PC-9 (cell line): Measurements from ENCODE around the gene NOX3. TPM values are rescaled to one million over a fixed set of nuclear protein-coding genes. Genes with fewer than 3 reads are reported as not detected.
A peak's percentile ranks its signal among the peaks of the same experiment; 100 is the strongest.

Experiments used
- Bru-seq: library from RNA; stranded (reverse); fragments of 400-500 nt; gene quantifications from one replicate; lab custom pipeline; 2021; lab: Mats Ljungman, UMichigan
- BruChase-seq, 2 experiments: library from RNA; stranded (reverse); fragments of 400-500 nt; gene quantifications; one replicate each; lab custom pipeline; 2021; lab: Mats Ljungman, UMichigan
- BruUV-seq: library from RNA; stranded (reverse); fragments of 400-500 nt; replicated peaks from 2 replicates; lab custom pipeline; 2021; lab: Mats Ljungman, UMichigan
- CTCF ChIA-PET: fragments of 300-600 bp; sonication (Branson Sonifier 250); formaldehyde crosslinking; loops from one replicate; lab custom pipeline; 2022; ENCODE audit warnings: antibody characterized with exemption; lab: Charles Lee
- POLR2A ChIA-PET: fragments of 300-600 bp; sonication (Branson Sonifier 250); formaldehyde crosslinking; loops from one replicate; lab custom pipeline; 2022; ENCODE audit warnings: antibody characterized with exemption; ENCODE audit not compliant: unreplicated experiment; lab: Charles Lee
- DNase-seq, 2 experiments: peaks; one replicate each; pipeline versions ENCODE4 v3.0.0 to v3.0.0-alpha.2; 2015 to 2022; ENCODE audit warnings: mixed read lengths in 1 of 2
- H2AFZ ChIP-seq: fragments of 200-600 bp; sonication (generic); 2 replicates; pipeline ENCODE4 v1.8.1; 2017; ENCODE audit warnings: antibody characterized with exemption
- H3F3A ChIP-seq: fragments of 200-600 bp; sonication (generic); 2 replicates; pipeline ENCODE4 v1.8.1; 2017; ENCODE audit warnings: antibody characterized with exemption, mild to moderate bottlenecking, low read depth; ENCODE audit not compliant: insufficient read depth
- H3K27ac ChIP-seq: fragments of 200-600 bp; sonication (generic); 2 replicates; pipeline ENCODE4 v1.6.1; 2016; ENCODE audit warnings: mixed run types
- H3K27me3 ChIP-seq: fragments of 200-600 bp; sonication (generic); 2 replicates; pipeline ENCODE4 v1.6.1; 2016; ENCODE audit warnings: low read depth, mixed run types; ENCODE audit not compliant: insufficient read depth
- H3K36me3 ChIP-seq: fragments of 200-600 bp; sonication (generic); 2 replicates; pipeline ENCODE4 v1.6.1; 2016; ENCODE audit warnings: low read depth, mixed run types
- H3K4me1 ChIP-seq: fragments of 200-600 bp; sonication (generic); replicated peaks from 2 replicates; pipeline ENCODE4 v1.6.1; 2016; ENCODE audit warnings: mixed run types; ENCODE audit not compliant: insufficient read depth
- H3K4me2 ChIP-seq: fragments of 200-600 bp; sonication (generic); 2 replicates; pipeline ENCODE4 v1.6.1; 2017; ENCODE audit warnings: mixed run types
- H3K4me3 ChIP-seq: fragments of 200-600 bp; sonication (generic); 2 replicates; pipeline ENCODE4 v1.6.1; 2016; ENCODE audit warnings: mixed run types
- H3K79me2 ChIP-seq: fragments of 200-600 bp; sonication (generic); 2 replicates; pipeline ENCODE4 v1.6.1; 2017; ENCODE audit warnings: low read depth, mixed run types
- H3K9me2 ChIP-seq: fragments of 200-600 bp; sonication (generic); 2 replicates; pipeline ENCODE4 v1.8.1; 2017; ENCODE audit warnings: mild to moderate bottlenecking; ENCODE audit not compliant: insufficient read depth
- H3K9me3 ChIP-seq: fragments of 200-600 bp; sonication (generic); 2 replicates; pipeline ENCODE4 v1.8.1; 2016; ENCODE audit warnings: low read depth; ENCODE audit not compliant: insufficient read depth
- H4K20me1 ChIP-seq: fragments of 200-600 bp; sonication (generic); 2 replicates; pipeline ENCODE4 v1.8.1; 2017; ENCODE audit not compliant: insufficient read depth
- EZH2 ChIP-seq: fragments of 200-600 bp; sonication (generic); IDR thresholded peaks from 2 replicates; pipeline ENCODE4 v1.8.0; 2017; ENCODE audit warnings: antibody characterized with exemption, low read depth
- intact Hi-C: fragments of 100-400 bp; cut with micrococcal nuclease; formaldehyde crosslinking; loops from one replicate; pipeline ENCODE4 v1.10.0; 2022; ENCODE audit not compliant: unreplicated experiment
- long read RNA-seq: library from polyadenylated mRNA; stranded (forward); transcript quantifications from one replicate; pipeline ENCODE4 v2.0.0, GENCODE V29; 2022
- total RNA-seq: library from RNA; stranded (reverse); gene quantifications from 2 replicates; pipeline ENCODE4 v1.2.3, GENCODE V29; 2021
- TF ChIP-seq, protein P1 (sequence below): fragments of 200-600 bp; sonication (generic); conservative IDR thresholded peaks from 2 replicates; pipeline ENCODE4 v1.6.1; 2017; ENCODE audit warnings: mixed run types, antibody characterized with exemption, mild to moderate bottlenecking, moderate library complexity

The NOX3 gene, protein sequence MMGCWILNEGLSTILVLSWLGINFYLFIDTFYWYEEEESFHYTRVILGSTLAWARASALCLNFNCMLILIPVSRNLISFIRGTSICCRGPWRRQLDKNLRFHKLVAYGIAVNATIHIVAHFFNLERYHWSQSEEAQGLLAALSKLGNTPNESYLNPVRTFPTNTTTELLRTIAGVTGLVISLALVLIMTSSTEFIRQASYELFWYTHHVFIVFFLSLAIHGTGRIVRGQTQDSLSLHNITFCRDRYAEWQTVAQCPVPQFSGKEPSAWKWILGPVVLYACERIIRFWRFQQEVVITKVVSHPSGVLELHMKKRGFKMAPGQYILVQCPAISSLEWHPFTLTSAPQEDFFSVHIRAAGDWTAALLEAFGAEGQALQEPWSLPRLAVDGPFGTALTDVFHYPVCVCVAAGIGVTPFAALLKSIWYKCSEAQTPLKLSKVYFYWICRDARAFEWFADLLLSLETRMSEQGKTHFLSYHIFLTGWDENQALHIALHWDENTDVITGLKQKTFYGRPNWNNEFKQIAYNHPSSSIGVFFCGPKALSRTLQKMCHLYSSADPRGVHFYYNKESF
- total RNA-seq = not detected in 2 replicates
- Bru-seq, nascent RNA = percentile 2 among the genes with signal in this experiment
- percentile 3 among the genes with signal in this experiment for BruChase-seq, experiment 1, labeled RNA remaining after a 2-hour chase
- BruChase-seq, experiment 2, labeled RNA remaining after a 6-hour chase = not detected
- long read RNA-seq = 0 reads

- no peaks in the 10 kb centered on the region for H3K9me2 ChIP-seq
- no peaks in the 10 kb centered on the region for H3K36me3 ChIP-seq
- H3K9me3 ChIP-seq = no peaks in the 10 kb centered on the region
- no peak within 1 kb of the TSS for H3K4me2 ChIP-seq
- H3F3A ChIP-seq = no peaks in the 10 kb centered on the region
- no peaks in the 10 kb centered on the region for H3K27me3 ChIP-seq
- no TSS peak for BruUV-seq
- no peaks in the 10 kb centered on the region for H3K4me1 ChIP-seq
- ChIA-PET CTCF (no interaction called here), POLR2A (interaction anchor here (0.8 kb wide), 1 partner anchor 27 kb away, joined by 5 read pairs; no protein-coding TSS in a partner anchor)
- no peak within 1 kb of the TSS for H3K27ac ChIP-seq
- TF ChIP-seq, protein P1, sequence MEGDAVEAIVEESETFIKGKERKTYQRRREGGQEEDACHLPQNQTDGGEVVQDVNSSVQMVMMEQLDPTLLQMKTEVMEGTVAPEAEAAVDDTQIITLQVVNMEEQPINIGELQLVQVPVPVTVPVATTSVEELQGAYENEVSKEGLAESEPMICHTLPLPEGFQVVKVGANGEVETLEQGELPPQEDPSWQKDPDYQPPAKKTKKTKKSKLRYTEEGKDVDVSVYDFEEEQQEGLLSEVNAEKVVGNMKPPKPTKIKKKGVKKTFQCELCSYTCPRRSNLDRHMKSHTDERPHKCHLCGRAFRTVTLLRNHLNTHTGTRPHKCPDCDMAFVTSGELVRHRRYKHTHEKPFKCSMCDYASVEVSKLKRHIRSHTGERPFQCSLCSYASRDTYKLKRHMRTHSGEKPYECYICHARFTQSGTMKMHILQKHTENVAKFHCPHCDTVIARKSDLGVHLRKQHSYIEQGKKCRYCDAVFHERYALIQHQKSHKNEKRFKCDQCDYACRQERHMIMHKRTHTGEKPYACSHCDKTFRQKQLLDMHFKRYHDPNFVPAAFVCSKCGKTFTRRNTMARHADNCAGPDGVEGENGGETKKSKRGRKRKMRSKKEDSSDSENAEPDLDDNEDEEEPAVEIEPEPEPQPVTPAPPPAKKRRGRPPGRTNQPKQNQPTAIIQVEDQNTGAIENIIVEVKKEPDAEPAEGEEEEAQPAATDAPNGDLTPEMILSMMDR = no peak
- no peak for TF ChIP-seq EZH2
- no peak within 1 kb of the TSS for H3K4me3 ChIP-seq
- no peaks in the 10 kb centered on the region for H4K20me1 ChIP-seq
- intact Hi-C loops = no loop called here
- H3K79me2 ChIP-seq = no peaks in the 10 kb centered on the region
- no peak within 1 kb of the TSS for H2AFZ ChIP-seq
- DNase-seq = no peak
Observed at GRCh38 chr6:155455766-155456165, at the start of gene NOX3. Gene NOX3, minus strand, starts transcription at chr6:155455839. Its CDS starts 39 bp downstream, at chr6:155455800.

GRCh38 chr6:155504848-155505607, 49.4 kb upstream of the NOX3 start:
- H3K9me2 ChIP-seq = no peaks in the 10 kb centered on the region
- H3K27me3 ChIP-seq = no peaks in the 10 kb centered on the region
- ChIA-PET CTCF (no interaction called here), POLR2A (no interaction called here)
- DNase-seq = no peak
- TF ChIP-seq EZH2 = no peak
- TF ChIP-seq, protein P1 = no peak
- H3K79me2 ChIP-seq = no peaks in the 10 kb centered on the region
- H4K20me1 ChIP-seq = no peaks in the 10 kb centered on the region
- BruUV-seq = no TSS peak
- H2AFZ ChIP-seq = no peak overlapping the region
- H3K9me3 ChIP-seq = no peaks in the 10 kb centered on the region
- H3K36me3 ChIP-seq = no peaks in the 10 kb centered on the region
- H3K4me3 ChIP-seq = no peak overlapping the region
- H3K27ac ChIP-seq = no peak overlapping the region
- intact Hi-C loops = no loop called here
- no peaks in the 10 kb centered on the region for H3F3A ChIP-seq
- H3K4me2 ChIP-seq = no peak overlapping the region
- H3K4me1 ChIP-seq = no peaks in the 10 kb centered on the region

GRCh38 chr6:155502393-155502792, 46.8 kb upstream of the NOX3 start:
- BruUV-seq = no TSS peak
- Histone ChIP-seq H3K9me3 (peaks cover 1% of the 10 kb centered on the region; the same call in 1 of the 2 replicates), H3K4me1 (no peaks in the 10 kb centered on the region), H3K27me3 (no peaks in the 10 kb centered on the region), H3F3A (no peaks in the 10 kb centered on the region), H3K9me2 (no peaks in the 10 kb centered on the region), H3K4me2 (no peak overlapping the region), H3K79me2 (no peaks in the 10 kb centered on the region), H3K36me3 (no peaks in the 10 kb centered on the region), H2AFZ (no peak overlapping the region), H3K4me3 (no peak overlapping the region), H3K27ac (no peak overlapping the region), H4K20me1 (no peaks in the 10 kb centered on the region)
- intact Hi-C loops = no loop called here
- TF ChIP-seq, protein P1 = no peak
- TF ChIP-seq EZH2 = no peak
- no peak for DNase-seq
- POLR2A ChIA-PET = no interaction called here
- CTCF ChIA-PET = no interaction called here
